Measurements from ENCODE around the gene EPB41L1.
"Not testable (repeated sequence)": the region's sequence is repeated elsewhere in the genome, so short reads cannot be mapped to it uniquely, and the experiment has no call there.

EPB41L1 gene

GRCh38 chr20:36126836-36127527, 27.6 kb upstream of the EPB41L1 start:
- no peak for DNase-seq (ENCODE audit: low read depth)

DNA sequence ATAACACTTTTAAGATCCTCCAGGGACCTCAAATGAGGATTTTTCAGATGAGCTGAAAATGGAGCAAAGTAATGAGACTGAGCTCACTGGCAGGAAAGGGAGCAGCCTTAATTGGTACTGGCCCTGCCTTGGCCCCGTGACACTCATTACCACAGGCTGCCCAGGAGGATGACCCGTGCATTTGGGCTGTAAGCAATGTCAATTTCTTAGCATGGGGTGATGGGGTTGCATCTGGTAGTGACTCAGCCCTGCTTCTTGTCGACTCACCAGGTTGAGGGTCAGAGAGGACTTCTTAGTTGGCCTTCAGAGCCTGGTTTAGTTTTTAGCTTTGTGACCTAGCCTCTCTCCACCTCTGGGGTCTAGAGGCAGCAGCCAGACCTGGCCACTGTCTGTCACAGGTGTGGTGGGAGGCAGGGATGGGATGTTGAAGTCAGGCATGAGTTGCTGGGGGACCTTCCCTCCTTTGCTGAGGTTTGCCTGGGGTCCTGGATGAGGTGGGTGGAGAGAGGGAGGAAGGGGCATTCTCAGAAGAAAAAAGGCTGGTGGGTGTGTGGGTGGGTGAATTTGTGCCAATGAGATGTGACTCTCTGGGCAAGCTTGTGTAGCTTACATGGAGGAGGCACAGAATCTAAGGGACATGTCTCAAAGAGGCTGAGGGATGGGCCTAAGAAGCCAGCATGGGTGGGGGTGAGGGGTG, 25.9 kb upstream of the EPB41L1 start:
- DNase-seq (ENCODE audit: low read depth): no peak

DNA sequence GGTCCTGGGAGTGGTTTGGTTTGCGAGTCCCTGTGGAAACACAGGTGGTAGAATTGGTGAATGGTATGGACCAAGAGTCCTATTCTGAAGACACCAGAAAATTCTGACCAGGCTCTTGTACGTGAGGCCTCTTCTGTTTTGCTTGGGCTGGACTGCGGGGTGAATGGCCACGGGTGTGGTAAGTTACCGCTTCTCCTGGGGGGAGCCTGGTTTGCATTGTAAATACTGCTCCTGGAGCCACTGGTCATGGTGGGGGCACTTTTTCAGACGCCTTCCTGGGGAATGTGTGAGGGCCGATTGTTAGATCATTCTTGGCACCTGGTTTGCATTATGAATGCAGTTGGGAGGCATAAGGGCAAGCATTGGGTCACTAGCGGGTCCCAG, 25.4 kb upstream of the EPB41L1 start:
- DNase-seq (ENCODE audit: low read depth): no peak

DNA sequence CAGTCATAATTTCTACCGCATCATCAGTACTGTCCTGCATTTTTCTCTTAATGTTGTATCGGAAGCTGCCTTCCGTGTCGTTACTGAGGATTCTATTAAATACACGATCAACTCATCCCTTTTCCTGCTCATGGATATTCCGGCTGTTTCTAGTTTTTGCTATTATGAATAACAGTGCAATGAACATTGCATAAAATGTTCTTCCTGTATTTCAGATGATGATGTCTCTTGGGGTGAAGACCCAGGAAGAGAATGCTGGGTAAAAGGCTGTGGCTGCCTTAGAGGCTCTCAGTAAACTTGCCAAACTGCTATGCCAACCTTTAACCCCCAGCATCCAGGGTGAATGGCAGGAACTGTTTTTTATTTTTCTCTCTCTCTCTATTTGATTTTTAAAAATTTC, 24.1 kb upstream of the EPB41L1 start:
- DNase-seq (ENCODE audit: low read depth): no peak

DNA sequence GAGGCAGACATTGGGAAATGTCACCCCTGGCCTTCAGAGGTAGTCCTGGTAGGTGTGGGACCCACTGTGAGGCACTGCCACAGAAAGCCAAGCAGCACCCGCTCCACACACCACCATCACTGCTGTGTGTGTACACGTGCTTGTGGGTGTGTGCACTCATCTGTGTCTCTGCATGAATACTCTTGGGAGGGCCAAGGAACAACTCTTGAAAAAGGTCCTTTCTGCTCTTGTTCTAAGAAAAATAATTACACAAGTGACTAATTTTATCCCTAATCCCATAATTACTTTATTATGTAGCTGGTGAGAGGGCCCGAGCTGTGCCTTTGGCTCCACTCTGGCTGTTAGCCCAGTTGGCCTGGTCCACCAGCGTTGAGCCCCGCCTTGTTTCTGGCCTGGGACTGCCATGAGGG, 21.7 kb upstream of the EPB41L1 start:
- no peak for DNase-seq (ENCODE audit: low read depth)

- no peak for DNase-seq (ENCODE audit: low read depth)
These were observed 20.7 kb upstream of the EPB41L1 start for GRCh38 chr20:36133821-36134220.

DNA sequence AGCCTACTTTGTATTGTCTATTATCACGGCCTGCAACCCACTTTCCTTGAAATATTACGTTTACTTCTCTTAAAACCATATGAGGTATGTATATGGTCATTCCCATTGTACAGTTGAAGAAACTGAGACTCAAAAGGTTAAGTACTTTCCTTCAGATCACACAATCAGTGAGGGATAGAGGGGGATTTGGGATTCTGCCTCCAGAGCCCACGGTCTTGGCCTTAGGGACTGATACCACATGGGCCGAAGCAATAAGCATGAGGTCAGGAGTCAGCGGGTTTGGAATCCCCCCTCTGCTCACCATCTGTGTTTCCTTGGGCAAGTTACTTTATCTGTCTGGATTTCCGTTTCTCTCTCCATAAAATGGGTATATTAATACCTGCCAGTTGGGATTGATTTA, 19.4 kb upstream of the EPB41L1 start:
- DNase-seq (ENCODE audit: low read depth): no peak

DNA sequence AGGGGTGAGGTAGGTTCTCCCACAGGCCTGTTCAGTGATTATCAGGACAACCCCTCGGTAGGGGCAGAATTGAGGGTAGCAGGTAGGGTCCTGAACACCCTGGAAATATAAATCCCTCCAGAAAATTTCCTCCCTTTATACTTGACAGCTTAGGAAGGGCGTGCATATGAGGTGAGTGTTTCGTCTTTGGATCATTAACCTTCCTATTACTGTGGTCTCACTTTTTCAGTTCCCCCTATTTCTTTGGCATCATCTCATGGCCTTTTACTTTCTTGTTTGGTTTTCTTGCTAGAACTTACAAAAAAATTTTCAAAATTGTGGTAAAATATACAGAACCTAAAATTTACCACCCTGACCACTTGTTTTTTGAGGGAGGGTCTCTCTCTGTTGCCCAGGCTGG, 18.7 kb upstream of the EPB41L1 start:
- no peak for DNase-seq (ENCODE audit: low read depth)

DNA sequence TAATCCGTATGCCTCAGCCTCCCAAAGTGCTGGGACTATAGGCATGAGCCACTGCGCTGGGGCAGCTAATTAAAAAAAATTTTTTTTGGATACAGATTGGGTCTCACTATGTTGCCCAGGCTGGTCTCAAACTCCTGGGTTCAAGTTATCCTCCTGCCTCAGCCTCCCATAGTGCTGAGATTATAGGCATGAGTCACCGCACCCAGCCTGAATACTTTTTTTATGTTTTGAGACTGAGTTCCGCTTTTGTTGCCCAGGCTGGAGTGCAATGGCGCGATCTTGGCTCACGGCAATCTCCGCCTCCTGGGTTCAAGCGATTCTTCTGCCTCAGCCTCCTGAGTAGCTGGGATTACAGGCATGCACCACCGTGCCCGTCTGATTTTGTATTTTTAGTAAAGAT, 17.2 kb upstream of the EPB41L1 start:
- DNase-seq (ENCODE audit: low read depth): not testable (repeated sequence)

- no peak for DNase-seq (ENCODE audit: low read depth)
These were observed 13.2 kb upstream of the EPB41L1 start for GRCh38 chr20:36141310-36141709.

DNA sequence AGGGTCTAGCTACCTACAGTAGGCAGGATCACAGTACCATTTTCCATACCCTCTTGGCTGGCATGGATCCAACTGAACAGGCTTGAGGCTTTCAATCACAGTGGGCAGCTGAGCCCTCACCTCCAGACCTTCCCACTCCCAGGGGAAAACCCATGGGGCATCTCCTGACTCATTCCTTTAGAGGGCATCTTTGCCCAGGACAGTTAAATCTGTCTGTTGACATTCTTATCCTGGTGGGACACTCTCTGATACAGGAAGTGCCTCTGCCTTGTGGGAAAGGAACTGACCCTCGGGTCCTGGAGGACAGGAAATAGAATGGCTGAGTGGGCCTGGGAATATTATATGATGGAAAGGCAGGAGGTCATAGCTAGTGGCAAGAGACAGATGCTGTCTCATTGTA, 10.2 kb upstream of the EPB41L1 start:
- DNase-seq (ENCODE audit: low read depth): no peak

DNA sequence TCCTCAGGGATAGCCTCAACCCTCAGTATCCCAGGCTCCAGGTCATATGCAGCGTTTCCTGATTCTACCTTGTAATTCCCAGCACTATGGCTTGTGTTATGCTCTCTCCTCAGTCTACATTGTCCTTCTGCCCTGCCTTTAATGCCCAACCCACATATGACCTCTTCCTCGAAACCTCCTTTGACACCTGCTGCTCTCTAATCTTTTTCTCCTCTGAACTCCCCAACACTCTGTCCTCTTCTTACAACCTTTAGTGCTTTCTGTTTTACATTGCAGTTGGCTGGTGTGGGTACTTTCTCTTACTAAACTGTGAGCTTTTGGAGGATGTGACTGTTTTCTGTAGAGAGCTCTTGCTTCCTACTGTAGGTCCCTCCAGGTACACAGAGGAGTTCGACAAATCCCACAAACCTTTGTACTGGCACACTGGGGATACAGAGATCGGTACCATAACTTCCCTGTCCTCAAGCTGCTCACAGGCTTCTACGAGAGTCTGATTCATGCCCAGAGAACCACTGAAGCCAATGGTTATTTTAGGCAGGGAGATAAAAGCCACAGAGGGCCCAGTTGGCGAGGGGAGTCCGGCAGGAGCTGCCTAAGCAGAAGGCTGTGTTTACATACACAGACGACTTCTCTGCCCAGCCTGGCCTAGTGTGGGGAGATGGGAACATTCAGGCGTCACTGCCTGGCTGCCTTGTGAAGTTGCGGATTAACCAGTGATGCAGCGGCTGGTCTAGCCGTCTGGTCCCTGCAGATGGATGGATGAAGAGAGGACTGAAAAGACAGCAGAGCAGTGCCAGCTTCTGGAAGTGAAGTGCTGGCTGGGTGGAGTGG, 8.4 kb upstream of the EPB41L1 start:
- no peak for DNase-seq (ENCODE audit: low read depth)

GRCh38 chr20:36147690-36148089, 6.8 kb upstream of the EPB41L1 start:
- no peak for DNase-seq (ENCODE audit: low read depth)

DNA sequence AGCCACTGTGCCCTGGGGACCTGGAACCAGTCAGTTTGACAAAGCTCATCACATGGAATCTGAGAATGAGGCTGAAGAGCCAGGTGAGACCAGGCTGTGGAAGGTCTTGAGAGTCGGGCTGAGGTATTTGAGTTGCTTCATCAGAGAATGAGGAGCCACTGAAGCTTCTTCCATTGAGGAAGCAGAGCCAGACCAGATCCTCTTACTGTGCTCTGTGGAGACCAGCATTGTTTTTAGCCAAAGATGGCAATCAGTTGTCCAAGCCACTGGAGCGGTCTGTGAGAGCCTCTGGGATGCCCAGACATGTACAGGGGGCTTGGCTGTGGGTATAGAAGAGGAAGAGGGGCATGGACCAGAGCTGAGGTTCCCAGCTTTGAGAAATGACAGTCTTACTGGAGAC, 6.1 kb upstream of the EPB41L1 start:
- no peak for DNase-seq (ENCODE audit: low read depth)

- DNase-seq (ENCODE audit: low read depth): no peak
These were observed 5.5 kb upstream of the EPB41L1 start for GRCh38 chr20:36149012-36149411.

DNA sequence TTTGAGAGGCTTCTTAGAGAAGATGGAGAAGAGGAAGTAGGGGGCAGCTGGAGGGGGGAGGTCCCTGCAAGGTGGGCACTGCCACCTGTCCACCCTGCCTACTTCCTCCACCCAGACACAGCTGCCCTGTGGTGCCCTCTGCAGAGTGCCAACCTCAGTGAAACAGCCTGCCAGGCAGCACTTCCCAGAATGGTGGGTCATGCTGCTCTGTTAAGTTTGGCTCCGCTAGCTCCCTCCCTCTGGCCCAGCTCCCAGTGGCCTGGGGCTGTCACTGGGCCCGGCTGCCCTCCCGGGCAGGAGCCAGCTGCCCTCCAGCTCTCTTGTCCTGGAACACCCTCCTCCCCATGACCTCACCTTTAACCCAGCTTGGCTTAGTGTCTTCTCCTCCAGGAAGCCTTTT, 5.1 kb upstream of the EPB41L1 start:
- no peak for DNase-seq (ENCODE audit: low read depth)

GRCh38 chr20:36150489-36150846, 4.1 kb upstream of the EPB41L1 start:
- no peak for DNase-seq (ENCODE audit: low read depth)

DNA sequence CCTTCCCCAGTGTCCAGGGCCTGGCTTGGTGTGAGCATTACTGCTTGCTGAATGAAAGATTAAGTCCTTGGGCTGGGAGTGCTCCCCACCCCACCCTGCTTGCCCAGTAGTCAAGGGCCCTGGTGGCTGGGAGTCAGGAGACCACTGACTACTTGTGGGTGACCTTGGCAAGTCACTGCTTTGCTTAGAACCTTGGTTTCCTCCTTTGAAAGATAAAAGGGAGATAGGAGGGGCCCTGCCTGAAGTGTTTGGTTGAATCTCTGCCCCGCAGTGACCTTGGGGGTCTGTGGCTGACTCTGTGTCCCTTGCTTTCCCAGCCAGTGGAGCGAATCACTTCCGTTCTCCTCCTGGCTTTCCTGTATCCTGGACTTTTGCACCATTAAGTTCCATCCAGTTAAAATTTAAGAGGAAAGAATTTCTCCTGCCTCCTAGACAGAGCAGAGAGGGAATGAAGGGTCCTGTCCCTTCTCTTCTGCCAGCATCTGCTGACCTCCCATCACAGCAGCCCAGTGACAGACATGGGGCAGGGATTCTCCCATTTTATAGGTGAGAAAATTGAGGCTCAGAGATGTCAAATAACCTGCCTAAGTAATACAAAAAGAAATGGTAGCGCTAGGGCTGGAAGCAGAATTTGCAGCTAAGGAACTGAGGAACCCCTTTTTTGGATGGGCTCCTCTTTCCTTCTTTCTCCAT, 3.5 kb upstream of the EPB41L1 start:
- no peak for DNase-seq (ENCODE audit: low read depth)

DNA sequence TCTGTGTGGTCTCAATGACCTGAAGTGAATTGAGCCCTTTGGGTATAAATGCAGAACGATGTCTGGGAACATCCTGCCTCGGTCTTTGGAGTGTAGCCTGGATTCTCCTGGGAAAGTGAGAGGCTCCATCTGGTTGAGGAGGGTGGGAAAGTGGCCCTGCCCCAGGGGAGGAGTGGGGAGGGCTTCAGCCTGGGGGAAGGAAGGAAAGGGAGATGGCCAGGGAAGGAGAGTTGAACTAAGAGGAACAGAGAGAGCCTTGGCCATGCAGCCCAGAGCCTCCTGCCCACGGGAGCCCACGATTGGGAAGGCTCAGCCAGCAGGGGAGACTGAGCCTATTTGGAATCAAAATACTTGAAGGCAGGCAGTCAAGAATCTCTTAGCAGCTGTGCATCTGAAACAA, 2.3 kb upstream of the EPB41L1 start:
- DNase-seq (ENCODE audit: low read depth): no peak

GRCh38 chr20:36153204-36153603, 1.3 kb upstream of the EPB41L1 start:
- no peak for DNase-seq (ENCODE audit: low read depth)

DNA sequence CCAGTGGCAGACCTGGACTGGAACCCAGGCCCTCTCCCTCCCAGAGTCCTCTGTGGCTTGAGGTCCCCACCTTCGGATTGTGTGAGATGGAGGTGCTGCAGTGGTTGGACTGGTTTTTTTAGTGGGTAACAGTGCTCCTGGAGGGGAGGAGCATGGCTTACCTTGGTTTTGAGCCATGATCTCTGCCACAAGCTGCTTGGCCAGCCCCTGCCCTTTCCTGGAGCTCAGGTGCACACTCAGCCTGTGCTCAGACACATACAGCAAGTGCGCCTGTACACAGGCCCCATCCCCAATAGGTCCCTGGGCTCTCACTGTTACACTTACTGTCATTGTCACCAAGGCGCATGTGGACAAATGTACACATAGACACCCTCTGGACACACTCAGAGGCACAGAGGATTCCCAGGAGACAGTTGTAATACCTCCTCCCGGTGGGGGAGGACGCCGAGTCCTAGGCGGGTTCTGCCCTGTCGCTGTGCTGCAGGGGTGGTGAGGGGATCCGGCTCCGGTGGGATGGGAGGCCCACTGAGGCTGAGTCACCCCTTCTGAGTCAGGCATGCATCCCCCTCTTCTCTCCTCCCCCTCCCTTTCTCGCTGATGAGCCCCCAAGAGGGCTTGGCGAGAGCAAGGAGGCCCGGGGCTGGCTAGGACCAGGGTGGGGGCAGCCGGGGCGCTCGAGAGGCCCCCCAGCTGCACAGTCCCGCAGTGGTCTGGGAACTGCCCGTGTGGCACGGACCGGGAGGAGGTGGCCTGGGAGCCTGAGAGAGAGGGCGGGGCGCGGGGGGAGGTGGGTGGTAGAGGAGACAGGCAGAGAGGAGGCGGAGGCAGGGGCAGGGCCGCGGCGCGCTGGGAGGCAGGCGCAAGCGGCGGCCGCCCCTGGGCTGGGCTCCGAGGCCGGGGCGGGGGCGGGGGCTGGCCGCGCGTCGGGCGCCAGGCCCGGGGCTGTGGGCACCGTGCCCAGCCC, 522 bp upstream of the EPB41L1 start:
- no peak for DNase-seq (ENCODE audit: low read depth)

DNA sequence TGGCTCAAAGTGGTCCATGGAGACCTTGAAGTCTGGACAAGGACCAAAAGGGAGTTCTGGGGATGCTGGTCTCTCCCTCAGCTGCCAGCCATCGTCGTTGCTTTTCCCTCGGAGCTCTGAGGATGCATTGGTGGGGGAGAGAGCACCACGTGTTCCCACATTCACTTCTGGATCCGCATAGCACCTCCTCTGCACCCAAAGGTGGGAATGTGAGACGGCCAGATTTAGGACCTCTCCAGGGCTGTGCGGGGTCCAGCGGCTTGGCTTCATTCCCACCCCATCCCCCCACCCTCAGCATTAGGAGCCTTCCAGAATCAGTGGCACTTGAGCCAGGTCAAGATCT, 1.1 kb downstream of the EPB41L1 start:
- no peak for DNase-seq (ENCODE audit: low read depth)

Data from stimulated activated CD8-positive, alpha-beta memory T cell treated with anti-CD3 and anti-CD28 coated beads, Interleukin-15, amount 100 ng/mL, for 24 hours (primary cell).